ENCODE measurements around the gene ACTL7B. TPM values are rescaled to one million over a fixed set of nuclear protein-coding genes. Genes with fewer than 3 reads are reported as not detected.
"Not testable (repeated sequence)": the region's sequence is repeated elsewhere in the genome, so short reads cannot be mapped to it uniquely, and the experiment has no call there.

ACTL7B gene, protein sequence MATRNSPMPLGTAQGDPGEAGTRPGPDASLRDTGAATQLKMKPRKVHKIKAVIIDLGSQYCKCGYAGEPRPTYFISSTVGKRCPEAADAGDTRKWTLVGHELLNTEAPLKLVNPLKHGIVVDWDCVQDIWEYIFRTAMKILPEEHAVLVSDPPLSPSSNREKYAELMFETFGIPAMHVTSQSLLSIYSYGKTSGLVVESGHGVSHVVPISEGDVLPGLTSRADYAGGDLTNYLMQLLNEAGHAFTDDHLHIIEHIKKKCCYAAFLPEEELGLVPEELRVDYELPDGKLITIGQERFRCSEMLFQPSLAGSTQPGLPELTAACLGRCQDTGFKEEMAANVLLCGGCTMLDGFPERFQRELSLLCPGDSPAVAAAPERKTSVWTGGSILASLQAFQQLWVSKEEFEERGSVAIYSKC
- total RNA-seq, result under 0.01 TPM in 1 of 2 replicates, not detected in the other

- no peak for DNase-seq (ENCODE audit: low read depth)
- no peak within 1 kb of the TSS for H3K4me3 ChIP-seq (ENCODE audit: low read depth, low read length)
- no peak for TF ChIP-seq CTCF (IDR thresholded peaks at IDR 0.05; ENCODE audit: insufficient read depth, low read depth, low read length)
Observed at GRCh38 chr9:108855888-108856287, at the start of gene ACTL7B. TSS of gene ACTL7B (minus strand) at chr9:108855986. CDS start at chr9:108855930, 56 bp downstream.

- H3K4me3 ChIP-seq (ENCODE audit: low read depth, low read length), result no peak overlapping the region
- no peak for DNase-seq (ENCODE audit: low read depth)
- TF ChIP-seq CTCF (IDR thresholded peaks at IDR 0.05; ENCODE audit: insufficient read depth, low read depth, low read length), result no peak
Observed at GRCh38 chr9:108905494-108905893, 49.7 kb upstream of the ACTL7B start.

DNA sequence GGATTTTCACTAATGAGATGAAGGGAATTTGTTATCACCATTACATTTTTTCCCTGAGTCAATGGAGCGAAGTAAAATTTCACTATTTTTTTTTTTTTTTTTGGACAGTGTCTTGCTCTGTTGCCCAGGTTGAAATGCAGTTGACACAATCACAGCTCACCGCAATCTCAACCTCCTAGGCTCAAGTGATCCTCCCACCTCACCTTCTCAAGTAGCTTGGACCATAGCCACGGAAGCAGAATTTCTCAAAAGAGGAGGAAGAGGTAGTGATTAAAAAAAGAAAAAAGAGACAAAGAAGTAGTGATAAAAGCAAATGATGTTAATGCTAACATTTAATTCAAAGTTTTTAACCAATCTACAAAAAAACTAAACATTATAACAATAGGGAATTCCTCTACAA lies 48.4 kb upstream of the ACTL7B start:
- no peak overlapping the region for H3K4me3 ChIP-seq (ENCODE audit: low read depth, low read length)
- no peak for TF ChIP-seq CTCF (IDR thresholded peaks at IDR 0.05; ENCODE audit: insufficient read depth, low read depth, low read length)

DNA sequence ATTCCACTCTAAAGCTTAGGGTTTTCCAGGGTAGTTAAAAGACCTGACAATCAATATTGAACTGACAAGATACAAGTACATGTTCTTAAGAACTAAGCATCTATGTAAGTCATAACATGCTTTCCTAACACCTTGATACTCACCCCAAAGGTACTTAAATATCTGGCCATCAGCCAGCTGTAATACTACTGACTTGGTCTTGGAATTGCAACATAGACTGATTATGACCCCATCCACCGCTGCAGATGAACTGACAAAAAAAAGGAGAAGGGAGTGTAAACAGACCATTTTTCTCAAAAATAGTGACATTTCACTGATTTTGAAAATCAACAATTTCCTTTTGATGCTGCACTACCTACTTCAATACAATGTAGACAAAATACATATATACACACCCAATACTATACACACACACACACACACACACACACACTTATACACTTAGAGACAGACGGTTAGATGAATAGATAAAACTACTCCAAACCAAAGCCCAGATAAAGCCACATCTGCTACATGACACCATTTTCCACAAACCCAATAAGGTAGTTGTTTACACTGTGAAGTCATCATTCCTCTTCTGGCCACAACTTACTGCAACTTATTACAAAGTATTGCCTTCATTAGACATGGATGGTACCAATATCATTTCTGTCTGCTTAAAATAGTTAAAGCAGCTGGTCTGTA lies 47.8 kb upstream of the ACTL7B start:
- H3K4me3 ChIP-seq (ENCODE audit: low read depth, low read length), result no peak overlapping the region
- no peak for TF ChIP-seq CTCF (IDR thresholded peaks at IDR 0.05; ENCODE audit: insufficient read depth, low read depth, low read length)
- DNase-seq (ENCODE audit: low read depth), result peak; percentile 23

More for the DNA sequence above, 48.4 kb upstream of the ACTL7B start:
- DNase-seq (ENCODE audit: low read depth), result no peak

GRCh38 chr9:108900176-108900575 lies 44.4 kb upstream of the ACTL7B start:
- TF ChIP-seq CTCF (IDR thresholded peaks at IDR 0.05; ENCODE audit: insufficient read depth, low read depth, low read length), result no peak

GRCh38 chr9:108899023-108899695 lies 43.4 kb upstream of the ACTL7B start:
- H3K4me3 ChIP-seq (ENCODE audit: low read depth, low read length); DNase-seq (ENCODE audit: low read depth): not testable (repeated sequence)

More at GRCh38 chr9:108900176-108900575, 44.4 kb upstream of the ACTL7B start:
- H3K4me3 ChIP-seq (ENCODE audit: low read depth, low read length), result no peak overlapping the region
- no peak for DNase-seq (ENCODE audit: low read depth)
